GM21717 (cell line): ENCODE measurements around the gene NSUN5.
"Not testable (repeated sequence)": the region's sequence is repeated elsewhere in the genome, so short reads cannot be mapped to it uniquely, and the experiment has no call there.

Experiments
- ATAC-seq: cut with Tn5 transposase; IDR thresholded peaks from one replicate; pipeline ENCODE4 v1.9.1; 2021; ENCODE audit warnings: mild to moderate bottlenecking, moderate library complexity; ENCODE audit not compliant: unreplicated experiment

Gene NSUN5

GRCh38 chr7:73308665-73309214 lies at the start of gene NSUN5:
Gene NSUN5, minus strand, starts transcription at chr7:73308826. Its CDS starts 36 bp downstream, at chr7:73308790.
- ATAC-seq = peak; percentile 86

- ATAC-seq = no peak
Measured at GRCh38 chr7:73356159-73356558, 47.5 kb upstream of the NSUN5 start.

- ATAC-seq = no peak
Measured at GRCh38 chr7:73354821-73355220, 46.2 kb upstream of the NSUN5 start.

GRCh38 chr7:73354196-73354595 lies 45.6 kb upstream of the NSUN5 start:
- no peak for ATAC-seq

GRCh38 chr7:73353243-73353642 lies 44.6 kb upstream of the NSUN5 start:
- no peak for ATAC-seq

- no peak for ATAC-seq
Measured at GRCh38 chr7:73352784-73353183, 44.2 kb upstream of the NSUN5 start.

- ATAC-seq = no peak
Measured at GRCh38 chr7:73351447-73352167, 43.0 kb upstream of the NSUN5 start.

- ATAC-seq = no peak
Measured at GRCh38 chr7:73350306-73351068, 41.9 kb upstream of the NSUN5 start.

- no peak for ATAC-seq
Measured at GRCh38 chr7:73349763-73350162, 41.1 kb upstream of the NSUN5 start.

- no peak for ATAC-seq
Measured at GRCh38 chr7:73345951-73346350, 37.3 kb upstream of the NSUN5 start.

- no peak for ATAC-seq
Measured at GRCh38 chr7:73345538-73345937, 36.9 kb upstream of the NSUN5 start.

GRCh38 chr7:73343671-73344380 lies 35.2 kb upstream of the NSUN5 start:
- no peak for ATAC-seq

GRCh38 chr7:73342645-73343044 lies 34.0 kb upstream of the NSUN5 start:
- ATAC-seq = no peak

GRCh38 chr7:73341877-73342276 lies 33.3 kb upstream of the NSUN5 start:
- ATAC-seq = no peak

- ATAC-seq = no peak
Measured at GRCh38 chr7:73340514-73340913, 31.9 kb upstream of the NSUN5 start.

- ATAC-seq = no peak
Measured at GRCh38 chr7:73338321-73338720, 29.7 kb upstream of the NSUN5 start.

GRCh38 chr7:73332447-73332846 lies 23.8 kb upstream of the NSUN5 start:
- ATAC-seq = no peak

- ATAC-seq = no peak
Measured at GRCh38 chr7:73330772-73331171, 22.1 kb upstream of the NSUN5 start.

GRCh38 chr7:73329861-73330581 lies 21.4 kb upstream of the NSUN5 start:
- ATAC-seq = no peak

- ATAC-seq = no peak
Measured at GRCh38 chr7:73328696-73329095, 20.1 kb upstream of the NSUN5 start.

GRCh38 chr7:73327922-73328321 lies 19.3 kb upstream of the NSUN5 start, which contains the start of the genes FKBP6 and TRIM50:
Gene FKBP6, plus strand, starts transcription at chr7:73328161. Its CDS starts 268 bp downstream, at chr7:73328429.
Gene TRIM50, minus strand, starts transcription at chr7:73328082. Its CDS starts 3,295 bp downstream, at chr7:73324787.
- ATAC-seq = not testable (repeated sequence)
